Measurements from ENCODE around the gene INTS1.

The INTS1 gene

GRCh38 chr7:1541431-1542162 lies 37.4 kb upstream of the INTS1 start:
- DNase-seq, result no peak

DNA sequence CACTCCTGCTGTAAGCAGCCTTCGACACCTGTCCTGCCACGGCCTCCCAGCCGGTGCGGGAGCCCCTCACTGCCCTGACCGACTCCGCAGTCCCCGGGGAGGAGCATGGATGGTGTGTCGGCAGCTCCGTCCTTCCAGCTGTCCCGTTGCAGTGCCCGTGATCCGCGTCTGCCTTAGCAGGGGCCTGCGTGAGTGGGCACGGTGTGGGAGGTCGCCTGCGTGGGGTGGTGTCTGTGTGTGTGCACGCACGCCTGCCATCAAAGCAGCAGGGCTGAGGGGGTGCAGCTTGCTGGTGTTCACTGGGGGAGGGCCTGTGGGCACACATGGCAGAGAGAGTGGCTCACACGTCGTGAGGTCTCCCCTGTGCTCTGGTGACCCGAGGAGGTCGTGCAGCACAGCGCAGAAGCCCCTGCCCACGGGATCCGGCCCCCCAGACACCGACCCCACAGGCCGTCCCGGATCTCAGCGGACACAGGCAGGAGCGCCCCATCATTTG lies 36.6 kb upstream of the INTS1 start:
- no peak for DNase-seq

GRCh38 chr7:1539882-1540775 lies 35.9 kb upstream of the INTS1 start:
- no peak for DNase-seq

DNA sequence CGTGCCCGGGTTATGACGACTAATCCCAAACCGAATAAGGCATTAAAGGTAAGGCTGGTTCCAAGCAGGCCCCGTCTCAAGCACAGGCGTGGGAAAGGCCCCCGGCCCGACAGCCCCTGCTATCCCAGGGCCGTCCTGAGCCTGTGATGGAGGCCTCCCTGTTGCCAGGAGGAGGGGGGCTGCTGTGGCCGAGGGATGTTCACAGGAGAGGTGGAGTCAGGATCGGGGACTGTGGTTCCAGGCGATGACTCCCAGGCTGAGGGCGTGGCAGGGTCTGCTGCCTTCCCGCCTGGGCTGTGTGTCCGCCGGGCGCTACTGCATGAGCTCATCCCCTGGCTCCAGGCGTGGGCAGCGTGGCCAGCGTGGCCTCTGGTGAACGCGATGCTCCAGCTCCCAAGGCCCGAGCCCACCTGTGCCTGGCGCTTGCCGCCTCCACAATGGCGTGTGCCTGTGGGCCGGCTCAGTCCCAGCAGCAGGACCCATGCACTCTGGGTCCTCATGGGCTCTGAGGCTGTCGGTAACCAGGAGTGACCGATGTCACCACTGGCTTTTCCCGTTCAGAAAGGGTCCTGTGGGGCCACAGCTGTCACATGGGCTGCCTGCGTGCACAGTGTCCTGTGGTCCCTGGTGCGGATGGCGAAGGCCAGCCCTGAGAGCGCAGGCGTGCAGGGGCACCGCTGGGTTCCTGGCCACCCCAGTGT lies 35.1 kb upstream of the INTS1 start:
- no peak for DNase-seq

- no peak for DNase-seq
Observed at GRCh38 chr7:1538544-1539180, 34.5 kb upstream of the INTS1 start.

GRCh38 chr7:1537535-1538412 lies 33.6 kb upstream of the INTS1 start:
- DNase-seq, result no peak

DNA sequence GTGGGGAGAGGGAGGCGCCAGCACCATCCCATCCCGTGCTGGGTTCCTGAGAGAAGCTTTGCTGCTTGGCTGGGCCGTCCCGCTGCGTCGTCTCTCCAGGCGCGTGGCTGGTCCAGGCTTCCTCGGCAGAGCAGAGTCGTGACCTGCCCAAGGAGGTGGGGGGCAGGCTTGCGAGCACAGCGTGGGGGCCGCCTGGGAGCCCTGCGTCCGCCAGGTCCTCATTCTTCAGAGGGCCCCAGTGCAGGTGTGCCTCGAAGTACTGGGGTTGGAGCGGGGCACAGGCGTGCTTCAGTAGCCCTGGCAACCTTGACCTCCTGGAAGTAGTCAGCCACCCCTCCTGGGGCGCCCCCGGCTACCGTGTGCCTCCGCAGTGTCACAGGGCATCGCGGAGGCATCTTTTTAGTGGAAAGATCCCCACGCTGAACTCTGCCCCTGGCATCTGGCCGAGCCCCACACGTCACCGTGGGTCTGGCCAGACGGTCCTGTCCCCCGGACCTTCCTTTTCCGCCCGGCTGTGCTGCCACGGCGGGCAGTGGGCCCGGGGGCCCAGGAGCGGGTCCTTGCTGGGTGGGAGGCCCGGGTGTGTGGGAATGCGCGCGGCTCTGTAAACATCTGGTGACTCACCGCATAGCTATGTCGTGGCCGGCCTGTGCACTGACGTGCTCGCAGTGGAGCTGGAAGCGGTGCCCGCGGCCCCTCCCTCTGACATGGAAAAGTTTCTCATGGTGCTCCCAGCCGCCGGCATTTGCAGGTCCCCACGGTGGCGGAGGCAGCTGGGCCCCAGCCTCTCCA lies 32.8 kb upstream of the INTS1 start:
- DNase-seq, result no peak

GRCh38 chr7:1536455-1536742 lies 32.2 kb upstream of the INTS1 start:
- no peak for DNase-seq

DNA sequence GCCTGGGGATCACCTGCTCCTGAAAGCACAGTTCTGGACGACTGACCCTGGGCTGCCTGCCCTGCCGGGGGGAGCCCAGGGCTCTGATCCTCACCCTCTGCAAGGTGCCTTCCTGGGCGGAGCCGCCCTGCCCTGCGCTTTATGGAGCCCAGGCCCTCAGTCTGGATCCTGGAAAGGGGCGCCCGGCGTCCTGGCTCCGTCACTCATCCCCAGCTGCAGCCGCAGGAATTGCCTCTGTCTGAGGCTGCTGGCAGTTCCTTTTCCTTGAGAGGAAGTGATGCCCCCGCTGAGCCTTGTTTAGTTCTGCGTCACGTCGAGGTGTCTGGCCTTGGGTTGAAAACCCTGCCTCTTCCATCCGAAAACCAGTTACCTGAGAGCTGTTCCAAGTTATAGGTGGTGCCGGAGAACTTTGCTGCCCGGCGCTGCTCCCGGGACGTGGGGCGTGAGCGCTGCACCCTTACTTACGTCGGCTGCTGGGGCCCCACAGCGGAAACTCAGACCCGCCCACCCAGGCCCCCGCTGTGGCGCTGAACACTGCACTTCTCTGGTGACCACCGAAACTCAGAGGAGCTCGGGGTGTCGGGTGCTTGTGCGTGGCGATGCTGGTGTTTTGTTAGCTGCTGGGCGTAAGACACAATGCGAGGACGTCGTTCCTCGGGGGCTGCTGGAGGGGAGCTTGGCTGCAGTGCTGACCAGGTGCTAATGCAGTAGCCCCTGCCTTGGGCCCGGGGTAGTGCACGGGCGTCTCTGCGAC lies 31.7 kb upstream of the INTS1 start:
- DNase-seq, result no peak

DNA sequence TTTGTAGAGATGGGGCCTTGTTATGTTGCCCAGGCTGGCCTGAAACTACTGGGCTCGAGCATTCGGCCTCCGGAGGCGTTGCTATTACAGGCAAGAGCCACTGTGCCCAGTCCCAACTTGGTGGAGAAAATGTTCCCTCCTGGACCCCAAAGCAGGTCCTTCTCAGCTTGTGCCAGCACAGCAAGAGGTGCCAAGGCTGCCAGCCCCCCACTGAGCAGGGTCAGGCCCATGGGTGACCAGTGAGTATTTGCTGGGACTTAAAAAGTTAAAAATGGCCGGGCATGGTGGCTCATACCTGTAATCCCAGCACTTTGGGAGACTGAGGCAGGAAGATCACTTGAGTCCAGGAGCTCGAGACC lies 30.9 kb upstream of the INTS1 start:
- DNase-seq, result no peak

- no peak for DNase-seq
Observed at GRCh38 chr7:1534330-1535099, 30.3 kb upstream of the INTS1 start.

GRCh38 chr7:1533547-1534329 lies 29.5 kb upstream of the INTS1 start:
- DNase-seq, result no peak

GRCh38 chr7:1533255-1533546 lies 29.0 kb upstream of the INTS1 start:
- no peak for DNase-seq

- no peak for DNase-seq
Observed at GRCh38 chr7:1532456-1533254, 28.5 kb upstream of the INTS1 start.

DNA sequence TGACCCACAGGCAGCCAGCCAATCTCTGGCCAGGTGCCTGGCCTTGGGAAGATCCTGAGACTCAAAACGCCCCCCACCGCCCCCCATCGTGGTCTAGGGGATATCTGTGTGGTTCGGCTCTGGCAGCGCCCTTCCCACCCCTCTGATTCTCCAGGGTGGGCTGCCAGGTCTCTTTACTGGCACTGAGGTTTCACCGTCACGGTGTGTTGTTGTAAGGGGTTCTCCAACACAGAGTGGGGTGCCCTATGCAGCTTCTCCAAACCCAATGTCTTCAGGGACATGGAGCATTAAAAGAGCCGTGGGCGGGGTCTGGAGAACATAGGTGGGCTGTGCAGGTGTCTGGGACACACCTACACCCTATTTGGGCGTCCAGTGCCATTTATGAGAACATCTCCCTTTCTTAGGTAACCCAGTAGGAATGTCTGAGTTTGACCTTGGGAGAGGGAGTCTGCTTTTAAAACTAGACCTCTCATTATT lies 27.8 kb upstream of the INTS1 start:
- no peak for DNase-seq

- no peak for DNase-seq
Observed at GRCh38 chr7:1531263-1531978, 27.2 kb upstream of the INTS1 start.

DNA sequence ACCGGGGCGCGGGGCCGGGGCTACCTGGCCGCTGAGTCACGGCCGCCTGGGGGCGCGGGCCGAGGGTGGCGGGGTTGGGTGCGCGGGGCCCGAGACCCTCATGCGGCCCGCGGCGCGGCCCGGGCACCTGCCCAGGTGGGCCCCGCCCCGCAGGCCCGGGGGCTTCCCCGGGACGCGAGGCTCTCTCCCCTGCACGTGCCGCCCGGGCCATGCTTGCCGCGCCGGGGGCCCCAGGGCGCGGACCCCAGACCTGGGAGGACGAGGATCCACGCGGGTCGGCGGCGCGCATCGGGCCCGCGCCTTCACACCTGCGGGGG lies 26.7 kb upstream of the INTS1 start:
- DNase-seq, result no peak

Measured in NCI-H2171 (cell line).